GM12878 (cell line): ENCODE results near the gene PRC1. TPM values are rescaled to one million over a fixed set of nuclear protein-coding genes. Genes with fewer than 3 reads are reported as not detected.

ENCODE experiments used
- ATAC-seq: fragments of 200-7000 bp; cut with Tn5 transposase; 3 replicates; pipeline ENCODE4 v1.9.1; 2020; ENCODE audit warnings: mild to moderate bottlenecking, moderate library complexity
- BruUV-seq: library from RNA; stranded (reverse); fragments of 400-500 nt; replicated peaks from 2 replicates; lab custom pipeline; 2021; lab: Mats Ljungman, UMichigan
- CTCF ChIA-PET: fragments of 300-600 bp; sonication (Branson Sonifier 250); formaldehyde crosslinking; extraction: SDS; loops from one replicate; lab custom pipeline; 2021; ENCODE audit warnings: inconsistent platforms; lab: Yijun Ruan, JAX
- POLR2A ChIA-PET: fragments of 350-600 bp; formaldehyde crosslinking; extraction: SDS; loops from one replicate; lab custom pipeline; 2021; ENCODE audit warnings: inconsistent platforms; lab: Charles Lee
- RAD21 ChIA-PET: fragments of 300-600 bp; sonication (Branson Sonifier 250); formaldehyde crosslinking; loops from one replicate; lab custom pipeline; 2023; ENCODE audit warnings: antibody characterized with exemption; ENCODE audit not compliant: unreplicated experiment; lab: Charles Lee
- SMC1A ChIA-PET: fragments of 300-600 bp; sonication (Branson Sonifier 250); formaldehyde crosslinking; loops from one replicate; lab custom pipeline; 2023; ENCODE audit not compliant: unreplicated experiment, uncharacterized antibody; lab: Charles Lee
- DNase-seq: peaks from one replicate; pipeline ENCODE4 v3.0.0-alpha.2; 2011; ENCODE audit warnings: low read depth, low spot score
- FAIRE-seq: peaks from 3 replicates; lab custom pipeline; 2011; peaks lifted over from hg19 to GRCh38; lab: Jason Lieb, UNC
- H2AFZ ChIP-seq: 2 replicates; pipeline ENCODE4 v1.6.0; 2011; ENCODE audit warnings: low read depth, low read length, control low read depth; ENCODE audit not compliant: control insufficient read depth
- H3K27ac ChIP-seq: 2 replicates; pipeline ENCODE4 v1.5.1; 2011; ENCODE audit warnings: control low read depth; ENCODE audit not compliant: control insufficient read depth, insufficient read depth
- H3K27me3 ChIP-seq, 2 experiments: replicated peaks in 1 of 2; 2 replicates each; pipeline versions ENCODE4 v1.6.0 to v1.6.1; 2011; ENCODE audit warnings: low read length in 1 of 2; ENCODE audit not compliant: control insufficient read depth in 2 of 2, insufficient read depth in 2 of 2
- H3K36me3 ChIP-seq, 2 experiments: 2 replicates each; pipeline ENCODE4 v1.5.1; 2011; ENCODE audit warnings: low read length in 1 of 2; ENCODE audit not compliant: control insufficient read depth in 2 of 2, insufficient read depth in 2 of 2
- H3K4me1 ChIP-seq: 2 replicates; pipeline ENCODE4 v1.6.1; 2011; ENCODE audit warnings: mild to moderate bottlenecking, low read length, moderate library complexity, mixed read lengths; ENCODE audit not compliant: control insufficient read depth, insufficient read depth
- H3K4me2 ChIP-seq: 2 replicates; pipeline ENCODE4 v1.6.0; 2011; ENCODE audit warnings: control low read depth; ENCODE audit not compliant: control insufficient read depth, insufficient read depth
- H3K4me3 ChIP-seq: fragments of 200-600 bp; sonication (generic); 2 replicates; pipeline ENCODE4 v1.5.1; 2016
- H3K79me2 ChIP-seq: 2 replicates; pipeline ENCODE4 v1.6.0; 2011; ENCODE audit warnings: low read length; ENCODE audit not compliant: control insufficient read depth, insufficient read depth
- H3K9ac ChIP-seq: 2 replicates; pipeline ENCODE4 v1.8.0; 2011; ENCODE audit warnings: low read length, control low read depth, mixed read lengths; ENCODE audit not compliant: control insufficient read depth, insufficient read depth
- H3K9me3 ChIP-seq: replicated peaks from 3 replicates; pipeline ENCODE4 v1.5.1; 2011; ENCODE audit warnings: mild to moderate bottlenecking, low read length; ENCODE audit not compliant: control insufficient read depth, insufficient read depth
- H4K20me1 ChIP-seq: 2 replicates; pipeline ENCODE4 v1.6.0; 2011; ENCODE audit not compliant: control insufficient read depth, insufficient read depth
- BACH1 ChIP-seq: fragments of 450-650 bp; IDR thresholded peaks from 2 replicates; pipeline ENCODE4 v1.6.1; 2017; ENCODE audit warnings: mild to moderate bottlenecking, borderline replicate concordance
- CBX3 ChIP-seq: fragments of 200-600 bp; sonication (generic); IDR thresholded peaks from 2 replicates; pipeline ENCODE4 v1.6.1; 2016; ENCODE audit warnings: low read depth, borderline replicate concordance
- CBX5 ChIP-seq: sonication (generic); IDR thresholded peaks from 2 replicates; pipeline ENCODE4 v1.6.1; 2016; ENCODE audit warnings: low read depth, moderate library complexity, mild to moderate bottlenecking, inconsistent platforms
- CHD4 ChIP-seq: fragments of 200-600 bp; sonication (generic); IDR thresholded peaks from 2 replicates; pipeline ENCODE4 v1.6.1; 2016; ENCODE audit warnings: mild to moderate bottlenecking
- HDGF ChIP-seq: fragments of 450-650 bp; IDR thresholded peaks from 2 replicates; pipeline ENCODE4 v1.6.1; 2016; ENCODE audit warnings: antibody characterized with exemption
- KDM1A ChIP-seq: fragments of 200-600 bp; sonication (generic); IDR thresholded peaks from 2 replicates; pipeline ENCODE4 v1.6.1; 2016; ENCODE audit warnings: borderline replicate concordance
- MEF2A ChIP-seq: IDR thresholded peaks from 2 replicates; pipeline ENCODE4 v1.6.1; 2011; ENCODE audit warnings: low read depth, mild to moderate bottlenecking, low read length, moderate library complexity; ENCODE audit not compliant: insufficient read depth
- NBN ChIP-seq: fragments of 450-650 bp; IDR thresholded peaks from 2 replicates; pipeline ENCODE4 v1.6.1; 2016
- PBX3 ChIP-seq: IDR thresholded peaks from 2 replicates; pipeline ENCODE4 v1.6.1; 2011; ENCODE audit warnings: mild to moderate bottlenecking, low read depth, low read length, moderate library complexity; ENCODE audit not compliant: insufficient replicate concordance
- POLR2A ChIP-seq: IDR thresholded peaks from 2 replicates; pipeline ENCODE4 v1.6.1; 2011; ENCODE audit warnings: low read depth, mild to moderate bottlenecking, low read length
- RELA ChIP-seq: fragments of 450-650 bp; IDR thresholded peaks from 2 replicates; pipeline ENCODE4 v1.8.0; 2014; ENCODE audit warnings: borderline replicate concordance; ENCODE audit not compliant: partially characterized antibody
- SUPT20H ChIP-seq: IDR thresholded peaks from 2 replicates; pipeline ENCODE4 v1.6.1; 2011; ENCODE audit warnings: low read depth, mild to moderate bottlenecking, low read length, moderate library complexity, borderline replicate concordance; ENCODE audit not compliant: control insufficient read depth
- ZNF217 ChIP-seq: fragments of 450-650 bp; IDR thresholded peaks from 2 replicates; pipeline ENCODE4 v1.6.1; 2017; ENCODE audit warnings: antibody characterized with exemption, mild to moderate bottlenecking
- WGBS: methylation state at CpG from one replicate; pipeline ENCODE4 v1.1.6; 2016; ENCODE audit warnings: low lambda C conversion rate; ENCODE audit not compliant: insufficient replicate concordance, insufficient coverage; ENCODE audit errors: missing lambda C conversion rate; 5-methylcytosine and 5-hydroxymethylcytosine counted together
- in situ Hi-C: fragments of 300-500 bp; cut with MboI; formaldehyde crosslinking; loops from 9 replicates; pipeline ENCODE4 v1.14.3; 2018; ENCODE audit warnings: mixed read lengths
- intact Hi-C: fragments of 100-400 bp; cut with micrococcal nuclease; formaldehyde crosslinking; loops from one replicate; pipeline ENCODE4 v1.14.2; 2022; ENCODE audit not compliant: unreplicated experiment
- polyA plus RNA-seq, 11 experiments: library from polyadenylated mRNA; depleted of rRNA in 4 of 11; unstranded in 6 of 11; stranded (reverse) in 5 of 11; fragments of >200 nt; fragmentation: Nextera tagmentation in 4 of 11; fragmentation: Illumina TruSeq in 1 of 11; extraction: Ambion mirVana in 4 of 11; extraction: Trizol in 1 of 11; gene quantifications; 1 replicate in 1 of 11; 2 replicates in 10 of 11; pipeline versions ENCODE4 v1.2.1 to v1.2.3, GENCODE V29; 2011 to 2016; ENCODE audit warnings: inconsistent platforms in 2 of 11, missing spikeins in 2 of 11, low read depth in 1 of 11
- total RNA-seq, 4 experiments: library from RNA; depleted of rRNA in 3 of 4; stranded (reverse); fragments of >200 nt in 3 of 4; fragmentation: Illumina TruSeq in 1 of 4; extraction: Trizol in 1 of 4; gene quantifications; 2 replicates each; pipeline versions ENCODE4 v1.2.1 to v1.2.3, GENCODE V29; 2013 to 2021

PRC1 gene
- total and polyA plus RNA-seq, 10 of the 15 experiments (the other 5 are each of a cell fraction or from before 2014, with no cell fraction given) = 100 to 241 (median 131) TPM

GRCh38 chr15:90946941-90947576 lies 47.3 kb downstream of the PRC1 start:
- H3K27me3 ChIP-seq = no peaks in the 10 kb centered on the region
- peaks cover 21 to 33% of the 10 kb centered on the region in 2 experiments for H3K36me3 ChIP-seq
- DNase-seq (no peak), FAIRE-seq (no peak), ATAC-seq (no peak)
- TF ChIP-seq KDM1A (no peak), ZNF217 (no peak), POLR2A (no peak), RELA (no peak), PBX3 (no peak), CBX5 (no peak), BACH1 (no peak), CBX3 (no peak), MEF2A (no peak), SUPT20H (no peak), NBN (no peak), CHD4 (no peak), HDGF (no peak)
- no peaks in the 10 kb centered on the region for H3K4me1 ChIP-seq
- ChIA-PET SMC1A (no interaction called here), RAD21 (no interaction called here), CTCF (no interaction called here), POLR2A (no interaction called here)
- in situ Hi-C loops = no loop called here
- no peak overlapping the region for H2AFZ ChIP-seq
- H3K4me2 ChIP-seq = no peak overlapping the region
- H3K9me3 ChIP-seq = no peaks in the 10 kb centered on the region
- no peak overlapping the region for H3K9ac ChIP-seq
- 93% methylated on average over 8 of the region's 8 CpGs for WGBS
- intact Hi-C loops = no loop called here
- no peaks in the 10 kb centered on the region for H4K20me1 ChIP-seq
- BruUV-seq = no TSS peak
- no peak overlapping the region for H3K27ac ChIP-seq
- H3K79me2 ChIP-seq = no peaks in the 10 kb centered on the region
- no peak overlapping the region for H3K4me3 ChIP-seq
